CD4-positive, alpha-beta T cell treated with Interferon alpha-2 for 1 hour (primary cell): ENCODE measurements around the gene INHBC.
A peak's percentile ranks its signal among the peaks of the same experiment; 100 is the strongest.
"Not testable (repeated sequence)": the region's sequence is repeated elsewhere in the genome, so short reads cannot be mapped to it uniquely, and the experiment has no call there.

Source experiments
- DNase-seq, 2 donors: peaks; one replicate each; pipeline ENCODE4 v3.0.0-alpha.2; 2020 to 2022

Gene INHBC

DNA sequence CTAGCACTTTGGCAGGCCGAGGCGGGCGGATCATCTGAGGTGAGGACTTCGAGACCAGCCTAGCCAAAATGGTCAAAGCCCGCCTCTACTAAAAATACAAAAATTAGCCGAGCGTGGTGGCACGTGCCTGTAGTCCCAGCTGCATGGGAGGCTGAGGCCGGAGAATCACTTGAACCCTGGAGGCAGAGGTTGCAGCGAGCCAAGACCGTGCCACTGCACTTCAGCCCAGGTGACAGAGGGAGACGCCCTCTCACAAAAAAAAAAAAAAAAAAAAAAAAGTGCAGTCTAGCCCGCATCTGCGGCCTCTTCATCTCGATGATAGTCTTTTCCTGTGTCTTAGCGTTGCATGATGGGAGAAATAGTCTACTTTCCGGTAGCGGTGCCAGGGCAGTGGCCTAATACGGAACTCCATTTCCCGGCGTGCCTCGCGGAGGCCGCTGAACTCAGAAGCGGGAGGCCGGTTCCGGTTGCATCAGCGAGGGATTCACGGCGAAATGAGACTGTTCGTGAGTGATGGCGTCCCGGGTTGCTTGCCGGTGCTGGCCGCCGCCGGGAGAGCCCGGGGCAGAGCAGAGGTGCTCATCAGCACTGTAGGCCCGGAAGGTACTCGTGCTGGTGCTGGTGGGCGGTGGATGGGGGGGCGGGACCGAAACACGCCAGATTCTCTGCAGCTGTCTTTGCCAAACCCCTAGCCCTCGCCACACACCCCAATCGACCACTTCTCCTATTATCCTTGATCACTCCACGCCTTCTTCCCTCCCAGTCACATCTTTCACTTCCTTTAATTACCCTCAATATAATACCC, 53.2 kb downstream of the INHBC start, which contains the start of gene MARS1:
Gene MARS1, plus strand, starts transcription at position 472 of the 805 bp plus-strand sequence. Its CDS starts 23 bp downstream, at position 495.
- peak; percentile 93 to 96 for DNase-seq

DNA sequence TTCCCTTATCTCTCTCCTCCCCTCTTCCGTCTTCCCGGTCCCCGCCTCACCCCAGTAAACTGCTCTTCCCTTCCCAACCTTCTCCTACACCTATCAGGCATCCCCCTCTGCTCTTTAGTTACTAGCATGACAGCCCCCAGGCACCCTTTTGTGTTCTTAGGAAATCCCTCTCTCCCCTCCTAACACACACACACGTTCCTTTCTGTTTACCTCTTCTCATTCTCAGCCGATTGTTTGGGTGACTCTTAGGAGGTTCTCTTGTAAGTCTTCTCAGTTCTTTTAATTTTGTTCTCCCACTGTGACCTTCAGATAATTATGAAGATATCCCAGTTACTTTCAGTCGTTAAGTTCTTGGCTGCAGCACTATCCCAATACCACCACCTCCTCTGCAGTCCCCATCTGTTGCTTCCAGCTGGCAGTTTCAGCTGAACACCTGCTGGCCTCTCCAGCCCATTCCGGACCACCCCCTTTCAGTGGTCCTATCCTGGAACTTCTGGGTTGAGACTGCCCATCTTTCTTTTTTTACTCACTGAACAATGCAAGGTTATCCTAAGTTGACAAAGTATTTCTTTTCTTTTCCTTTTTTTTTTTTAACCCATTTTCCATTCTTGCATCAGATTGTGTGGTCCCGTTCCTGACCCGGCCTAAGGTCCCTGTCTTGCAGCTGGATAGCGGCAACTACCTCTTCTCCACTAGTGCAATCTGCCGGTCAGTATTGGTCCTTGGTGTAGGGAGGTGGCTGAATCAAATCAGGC, 54.0 kb downstream of the INHBC start:
- no peak for DNase-seq

DNA sequence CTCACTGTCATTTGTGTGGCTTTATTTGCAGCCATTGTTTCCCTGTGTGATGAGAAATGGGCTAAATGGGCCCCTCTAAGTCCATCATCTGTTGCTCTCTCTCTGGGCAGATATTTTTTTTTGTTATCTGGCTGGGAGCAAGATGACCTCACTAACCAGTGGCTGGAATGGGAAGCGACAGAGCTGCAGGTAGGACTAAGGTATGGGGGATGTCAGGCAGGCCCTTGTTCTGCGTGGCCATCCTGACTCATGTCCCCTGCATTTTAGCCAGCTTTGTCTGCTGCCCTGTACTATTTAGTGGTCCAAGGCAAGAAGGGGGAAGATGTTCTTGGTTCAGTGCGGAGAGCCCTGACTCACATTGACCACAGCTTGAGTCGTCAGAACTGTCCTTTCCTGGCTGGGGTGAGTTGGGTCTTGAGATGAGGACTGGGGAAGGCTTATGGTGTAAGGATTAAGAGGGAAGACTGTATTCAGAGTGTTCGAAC, 54.6 kb downstream of the INHBC start:
- no peak for DNase-seq

DNA sequence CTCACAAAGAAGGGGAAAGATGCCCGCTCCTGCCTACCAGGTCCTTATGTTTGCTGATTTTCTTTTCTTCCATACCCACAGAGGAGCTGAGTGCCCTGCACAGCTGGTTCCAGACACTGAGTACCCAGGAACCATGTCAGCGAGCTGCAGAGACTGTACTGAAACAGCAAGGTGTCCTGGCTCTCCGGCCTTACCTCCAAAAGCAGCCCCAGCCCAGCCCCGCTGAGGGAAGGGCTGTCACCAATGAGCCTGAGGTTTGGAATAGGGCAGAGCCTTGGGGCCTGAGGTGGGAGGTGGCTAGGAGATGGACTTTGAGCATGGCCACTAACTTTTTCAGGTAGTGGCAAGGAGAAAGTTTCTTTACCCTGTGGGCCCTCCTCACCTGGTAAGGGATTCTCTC, 55.5 kb downstream of the INHBC start:
- no peak for DNase-seq

DNA sequence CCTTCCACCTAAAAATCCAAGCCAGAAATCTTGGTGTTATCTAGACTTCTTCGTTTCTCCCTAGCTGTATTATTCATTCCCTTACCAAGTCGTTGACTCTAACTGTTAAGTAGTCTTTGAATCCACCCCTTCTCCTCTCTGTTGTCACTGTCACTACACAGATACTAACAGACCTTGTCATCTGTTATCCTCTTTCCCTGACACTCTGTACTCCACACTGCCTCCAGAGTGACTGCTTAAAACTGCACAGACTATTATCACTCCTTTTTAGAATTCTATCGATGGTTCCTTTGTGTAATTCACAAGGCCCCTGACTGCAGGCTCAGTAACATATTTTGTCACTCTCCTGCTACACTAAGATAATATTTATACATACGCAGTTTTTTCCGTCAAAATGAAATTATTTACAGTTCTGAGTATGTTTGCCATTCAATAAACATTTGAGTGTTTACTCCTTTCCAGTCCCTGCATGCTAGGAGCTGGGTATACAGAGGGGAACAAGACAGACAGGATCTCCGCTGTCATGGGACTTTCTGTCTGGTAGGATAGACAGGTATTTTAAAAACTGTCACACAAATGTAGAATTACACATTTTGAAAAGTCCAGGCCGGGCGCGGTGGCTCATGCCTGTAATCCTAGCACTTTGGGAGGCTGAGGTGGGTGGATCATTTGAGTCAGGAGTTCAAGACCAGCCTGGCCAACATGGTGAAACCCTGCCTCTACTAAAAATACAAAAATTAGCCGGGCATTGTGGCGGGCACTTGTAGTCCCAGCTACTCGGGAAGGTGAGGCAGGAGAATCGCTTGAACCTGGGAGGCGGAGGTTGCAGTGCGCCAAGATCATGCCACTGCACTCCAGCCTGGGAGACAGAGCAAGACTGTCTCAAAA, 57.1 kb downstream of the INHBC start:
- no peak for DNase-seq

DNA sequence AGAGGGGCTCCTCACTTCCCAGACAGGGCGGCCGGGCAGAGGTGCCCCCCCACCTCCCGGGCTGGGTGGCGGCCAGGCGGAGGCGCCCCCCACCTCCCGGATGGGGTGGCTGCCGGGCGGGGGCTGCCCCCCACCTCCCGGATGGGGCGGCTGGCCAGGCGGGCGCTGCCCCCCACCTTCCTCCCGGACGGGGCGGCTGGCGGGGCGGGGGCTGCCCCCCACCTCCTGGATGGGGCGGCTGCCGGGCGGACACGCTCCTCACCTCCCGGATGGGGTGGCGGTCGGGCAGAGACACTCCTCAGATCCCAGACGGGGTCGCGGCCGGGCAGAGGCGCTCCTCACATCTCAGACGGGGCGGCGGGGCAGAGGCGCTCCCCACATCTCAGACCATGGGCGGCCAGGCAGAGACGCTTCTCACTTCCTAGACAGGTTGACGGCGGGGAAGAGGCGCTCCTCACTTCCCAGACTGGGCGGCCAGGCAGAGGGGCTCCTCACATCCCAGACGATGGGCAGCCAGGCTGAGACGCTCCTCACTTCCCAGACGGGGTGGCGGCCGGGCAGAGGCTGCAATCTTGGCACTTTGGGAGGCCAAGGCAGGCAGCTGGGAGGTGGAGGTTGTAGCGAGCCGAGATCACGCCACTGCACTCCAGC, 60.6 kb downstream of the INHBC start:
- DNase-seq = not testable (repeated sequence)

DNA sequence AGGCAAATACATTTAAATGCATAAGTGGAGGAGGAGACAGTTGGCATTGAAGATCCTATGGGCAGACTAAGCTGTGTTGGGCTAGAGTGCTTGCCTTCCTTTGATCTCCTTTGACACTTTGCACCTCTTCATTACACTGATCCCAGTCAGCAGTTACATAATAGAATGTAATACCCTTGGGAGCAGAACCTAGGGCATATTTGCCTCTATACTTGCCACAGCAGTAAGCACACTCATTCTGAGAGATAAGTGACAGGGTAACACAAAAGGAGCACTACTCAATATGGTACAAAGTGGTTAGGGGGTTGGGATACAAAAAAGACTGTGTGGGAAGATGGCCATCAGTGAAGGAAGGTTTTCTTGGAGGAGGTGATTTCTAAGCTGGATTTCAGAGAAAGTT, 62.2 kb downstream of the INHBC start:
- DNase-seq = no peak

DNA sequence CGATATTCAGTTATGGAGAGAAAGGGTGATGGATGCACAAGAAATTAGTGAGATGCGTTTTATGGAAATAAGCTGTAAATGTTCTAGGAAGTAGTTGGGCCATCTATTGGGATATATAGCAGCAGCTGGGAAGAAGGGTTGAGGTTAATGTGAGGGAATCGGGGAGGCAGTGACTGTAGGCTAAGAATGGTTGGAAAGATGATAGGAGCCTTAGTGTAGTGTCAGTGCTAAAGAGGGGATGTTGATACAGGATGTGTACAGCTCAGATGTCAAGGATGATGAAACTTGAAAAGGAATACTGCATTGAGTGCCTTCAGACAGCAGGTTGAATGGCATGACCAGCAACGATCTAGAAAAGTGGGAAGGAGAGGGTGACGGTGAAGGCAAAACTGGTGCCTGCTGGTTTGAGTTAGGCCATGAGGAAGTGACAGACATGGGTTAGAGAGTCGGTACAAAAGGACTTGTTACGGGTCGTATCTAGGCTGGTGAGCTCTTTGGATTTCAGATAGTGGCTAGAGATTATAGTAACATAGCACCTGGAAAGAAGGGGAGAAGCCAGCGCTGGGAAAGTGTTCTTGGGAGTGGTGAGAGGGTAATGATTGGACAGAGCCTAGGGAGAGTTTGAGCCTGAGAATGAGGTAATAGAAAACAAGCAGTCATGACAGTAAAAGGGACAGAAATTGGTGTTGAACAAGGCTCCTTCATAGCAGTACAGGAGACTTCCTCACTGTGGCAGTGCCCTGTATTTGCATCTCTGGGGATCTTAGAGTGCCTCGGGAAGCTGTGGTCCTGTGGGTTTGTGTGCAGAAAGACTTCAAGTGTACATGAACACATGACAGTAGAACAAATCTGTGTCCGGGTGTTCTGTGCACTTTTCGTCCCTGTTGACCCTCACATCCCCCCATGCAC, 62.9 kb downstream of the INHBC start:
- DNase-seq = no peak

DNA sequence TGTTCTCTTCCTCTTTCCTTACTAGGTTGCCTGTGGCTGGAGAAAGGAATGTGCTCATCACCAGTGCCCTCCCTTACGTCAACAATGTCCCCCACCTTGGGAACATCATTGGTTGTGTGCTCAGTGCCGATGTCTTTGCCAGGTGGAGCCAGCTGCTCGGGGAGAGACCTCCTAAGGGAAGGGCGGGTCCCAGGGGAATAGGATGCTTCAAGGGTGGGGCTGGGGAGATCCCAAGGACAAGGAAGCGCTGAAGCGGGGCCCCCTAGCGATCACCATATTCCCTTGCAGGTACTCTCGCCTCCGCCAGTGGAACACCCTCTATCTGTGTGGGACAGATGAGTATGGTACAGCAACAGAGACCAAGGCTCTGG, 63.5 kb downstream of the INHBC start:
- no peak for DNase-seq

DNA sequence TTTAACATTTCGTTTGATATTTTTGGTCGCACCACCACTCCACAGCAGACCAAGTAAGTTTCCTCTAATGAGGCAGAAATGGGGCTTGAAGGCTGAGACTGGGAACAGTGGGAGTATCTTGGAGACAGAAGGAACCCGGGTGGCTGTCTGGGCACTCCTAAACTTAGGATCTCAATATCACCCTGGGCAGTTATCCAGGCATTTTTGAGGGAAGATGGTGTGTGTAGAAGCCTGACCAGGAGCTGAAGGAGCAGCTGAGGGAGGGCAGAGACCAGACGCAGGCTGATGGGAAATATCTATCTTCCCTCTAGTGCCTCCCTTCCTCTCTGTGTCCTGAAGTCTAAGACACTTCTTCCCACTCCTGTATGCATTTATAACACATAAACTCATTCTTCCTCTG, 64.0 kb downstream of the INHBC start:
- DNase-seq = no peak

DNA sequence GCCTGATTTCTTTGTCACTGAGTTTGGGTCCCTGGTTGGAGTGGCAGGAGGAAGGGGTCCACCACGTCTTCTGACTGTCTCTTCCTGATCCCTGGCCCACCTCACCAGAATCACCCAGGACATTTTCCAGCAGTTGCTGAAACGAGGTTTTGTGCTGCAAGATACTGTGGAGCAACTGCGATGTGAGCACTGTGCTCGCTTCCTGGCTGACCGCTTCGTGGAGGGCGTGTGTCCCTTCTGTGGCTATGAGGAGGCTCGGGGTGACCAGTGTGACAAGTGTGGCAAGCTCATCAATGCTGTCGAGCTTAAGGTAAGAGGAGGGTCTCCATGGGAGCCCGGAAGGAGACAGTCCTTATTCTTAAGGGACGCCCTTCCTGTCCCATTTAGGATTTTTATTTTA, 65.6 kb downstream of the INHBC start:
- DNase-seq = no peak
